ENCODE data around the gene ATF1. TPM values are rescaled to one million over a fixed set of nuclear protein-coding genes. Genes with fewer than 3 reads are reported as not detected.

The ATF1 gene
- total RNA-seq, 4 donors from 2014 or later = 14.9 to 24.9 (median 20.5) TPM

- H3K4me3 ChIP-seq (ENCODE audit: low read depth, poor library complexity, severe bottlenecking) = no peak overlapping the region
- intact Hi-C loops (cut with DNase I; ENCODE audit: low total_unique reads) = no loop called here
- 65 to 69% methylated on average over 5 of the region's 5 CpGs for WGBS, 2 donors
- TF ChIP-seq CTCF (IDR thresholded peaks at IDR 0.05) = no peak
- no peak for DNase-seq (ENCODE audit: low spot score in 2 of 2)
Observed at GRCh38 chr12:50725011-50725942, 38.6 kb upstream of the ATF1 start.

GRCh38 chr12:50727466-50727865 lies 36.4 kb upstream of the ATF1 start:
- TF ChIP-seq POLR2A (IDR thresholded peaks at IDR 0.05) (no peak), CTCF (IDR thresholded peaks at IDR 0.05) (no peak)
- WGBS, 2 donors = 79 to 85% methylated on average over 2 of the region's 2 CpGs
- DNase-seq (ENCODE audit: low spot score in 2 of 2) = no peak
- intact Hi-C loops (cut with DNase I; ENCODE audit: low total_unique reads) = no loop called here
- H3K4me3 ChIP-seq (ENCODE audit: low read depth, poor library complexity, severe bottlenecking) = no peak overlapping the region

- H3K4me3 ChIP-seq (ENCODE audit: low read depth, poor library complexity, severe bottlenecking) = no peak overlapping the region
- DNase-seq (ENCODE audit: low spot score in 2 of 2) = no peak
- WGBS, 2 donors = 83 to 88% methylated on average over 7 of the region's 7 CpGs
- TF ChIP-seq POLR2A (IDR thresholded peaks at IDR 0.05) (no peak), CTCF (IDR thresholded peaks at IDR 0.05) (no peak)
- intact Hi-C loops (cut with DNase I; ENCODE audit: low total_unique reads) = no loop called here
Observed at GRCh38 chr12:50728417-50728816, 35.5 kb upstream of the ATF1 start.

GRCh38 chr12:50728841-50729240 lies 35.1 kb upstream of the ATF1 start:
- DNase-seq (ENCODE audit: low spot score in 2 of 2) = no peak
- 80 to 84% methylated on average over 4 of the region's 4 CpGs for whole genome bisulfite sequencing, 2 donors
- H3K4me3 ChIP-seq (ENCODE audit: low read depth, poor library complexity, severe bottlenecking) = no peak overlapping the region
- TF ChIP-seq POLR2A (IDR thresholded peaks at IDR 0.05) = no peak
- TF ChIP-seq CTCF (IDR thresholded peaks at IDR 0.05) = no peak
- intact Hi-C loops (cut with DNase I; ENCODE audit: low total_unique reads) = no loop called here

- intact Hi-C loops (cut with DNase I; ENCODE audit: low total_unique reads) = no loop called here
- DNase-seq (ENCODE audit: low spot score in 2 of 2) = no peak
- H3K4me3 ChIP-seq (ENCODE audit: low read depth, poor library complexity, severe bottlenecking) = no peak overlapping the region
- no peak for TF ChIP-seq CTCF (IDR thresholded peaks at IDR 0.05)
- TF ChIP-seq POLR2A (IDR thresholded peaks at IDR 0.05) = no peak
- WGBS, 2 donors = 78 to 92% methylated on average over 9 of the region's 9 CpGs
Observed at GRCh38 chr12:50732591-50732990, 31.3 kb upstream of the ATF1 start.
